SK-N-SH treated with all-trans-retinoic acid at 6 μM for 48 hours (cell line): ENCODE measurements around the gene RCN1.

Source experiments
- ATAC-seq: fragments of 200-7000 bp; cut with Tn5 transposase; 3 replicates; pipeline ENCODE4 v1.9.1; 2020; ENCODE audit warnings: mild to moderate bottlenecking, moderate library complexity
- ARNTL ChIP-seq: fragments of 450-650 bp; formaldehyde crosslinking; IDR thresholded peaks from 2 replicates; pipeline ENCODE4 v1.5.0; 2020; ENCODE audit warnings: low read depth, mild to moderate bottlenecking, moderate library complexity, borderline replicate concordance
- BACH2 ChIP-seq: fragments of 250-450 bp; sonication (Bioruptor Pico); IDR thresholded peaks from 2 replicates; pipeline ENCODE4 v1.9.0; 2021; ENCODE audit warnings: mild to moderate bottlenecking, borderline replicate concordance
- CREB5 ChIP-seq: fragments of 250-450 bp; sonication (Bioruptor Pico); IDR thresholded peaks from 2 replicates; pipeline ENCODE4 v1.5.1; 2020; ENCODE audit warnings: low read depth, mild to moderate bottlenecking, moderate library complexity
- CSDC2 ChIP-seq: fragments of 250-450 bp; sonication (Bioruptor Pico); IDR thresholded peaks from 2 replicates; pipeline ENCODE4 v1.5.0; 2020; ENCODE audit warnings: mild to moderate bottlenecking, moderate library complexity
- CSRNP3 ChIP-seq: fragments of 250-450 bp; sonication (Bioruptor Pico); IDR thresholded peaks from 2 replicates; pipeline ENCODE4 v1.5.1; 2021; ENCODE audit warnings: mild to moderate bottlenecking, moderate library complexity
- ESRRG ChIP-seq: fragments of 250-450 bp; sonication (Bioruptor Pico); IDR thresholded peaks from 2 replicates; pipeline ENCODE4 v1.6.1; 2021; ENCODE audit warnings: mild to moderate bottlenecking
- GLIS3 ChIP-seq: fragments of 250-450 bp; sonication (Bioruptor Pico); IDR thresholded peaks from 2 replicates; pipeline ENCODE4 v1.5.0; 2020; ENCODE audit warnings: mild to moderate bottlenecking, moderate library complexity
- ISL1 ChIP-seq: fragments of 250-450 bp; sonication (Bioruptor Pico); IDR thresholded peaks from 2 replicates; pipeline ENCODE4 v2.1.2; 2022; ENCODE audit warnings: mild to moderate bottlenecking, moderate library complexity
- OSR1 ChIP-seq: fragments of 250-450 bp; sonication (Bioruptor Pico); IDR thresholded peaks from 2 replicates; pipeline ENCODE4 v1.8.0; 2022; ENCODE audit warnings: moderate library complexity, mild to moderate bottlenecking, inconsistent platforms
- PATZ1 ChIP-seq: fragments of 250-450 bp; sonication (Bioruptor Pico); IDR thresholded peaks from 2 replicates; pipeline ENCODE4 v1.8.0; 2020; ENCODE audit warnings: mild to moderate bottlenecking, moderate library complexity, borderline replicate concordance
- PPARA ChIP-seq: fragments of 250-450 bp; sonication (Bioruptor Pico); IDR thresholded peaks from 2 replicates; pipeline ENCODE4 v1.5.0; 2020; ENCODE audit warnings: mild to moderate bottlenecking, borderline replicate concordance
- RARB ChIP-seq: fragments of 250-450 bp; sonication (Bioruptor Pico); IDR thresholded peaks from 2 replicates; pipeline ENCODE4 v1.8.0; 2021; ENCODE audit warnings: mild to moderate bottlenecking, moderate library complexity
- SNAI2 ChIP-seq: fragments of 250-450 bp; sonication (Bioruptor Pico); IDR thresholded peaks from 2 replicates; pipeline ENCODE4 v1.5.0; 2020; ENCODE audit warnings: mild to moderate bottlenecking, moderate library complexity
- TCF4 ChIP-seq: fragments of 250-450 bp; sonication (Bioruptor Pico); IDR thresholded peaks from 2 replicates; pipeline ENCODE4 v1.8.0; 2021; ENCODE audit warnings: mild to moderate bottlenecking, moderate library complexity, borderline replicate concordance
- TOX ChIP-seq: fragments of 250-450 bp; sonication (Bioruptor Pico); IDR thresholded peaks from 2 replicates; pipeline ENCODE4 v1.8.0; 2021; ENCODE audit warnings: mild to moderate bottlenecking, moderate library complexity, borderline replicate concordance
- ZC3H10 ChIP-seq: fragments of 250-450 bp; sonication (Bioruptor Pico); IDR thresholded peaks from 2 replicates; pipeline ENCODE4 v1.5.1; 2021; ENCODE audit warnings: mild to moderate bottlenecking, moderate library complexity
- ZFP3 ChIP-seq: fragments of 250-450 bp; sonication (Bioruptor Pico); IDR thresholded peaks from 2 replicates; pipeline ENCODE4 v1.5.0; 2020; ENCODE audit warnings: mild to moderate bottlenecking, moderate library complexity
- ZFP30 ChIP-seq: fragments of 450-650 bp; formaldehyde crosslinking; IDR thresholded peaks from 2 replicates; pipeline ENCODE4 v1.5.0; 2022; ENCODE audit warnings: mild to moderate bottlenecking, moderate library complexity
- ZNF565 ChIP-seq: fragments of 450-650 bp; formaldehyde crosslinking; conservative IDR thresholded peaks from 2 replicates; pipeline ENCODE4 v1.5.0; 2020; ENCODE audit warnings: low read depth, mild to moderate bottlenecking, moderate library complexity
- ZNF70 ChIP-seq: fragments of 450-650 bp; formaldehyde crosslinking; IDR thresholded peaks from 2 replicates; pipeline ENCODE4 v1.5.0; 2020; ENCODE audit warnings: mild to moderate bottlenecking, moderate library complexity
- TF ChIP-seq, protein P1 (sequence below): fragments of 250-450 bp; sonication (Bioruptor Pico); IDR thresholded peaks from 2 replicates; pipeline ENCODE4 v1.5.0; 2020; ENCODE audit warnings: mild to moderate bottlenecking, moderate library complexity
- TF ChIP-seq, protein P2 (sequence below): fragments of 250-450 bp; sonication (Bioruptor Pico); IDR thresholded peaks from 2 replicates; pipeline ENCODE4 v1.8.0; 2021; ENCODE audit warnings: low read depth, mild to moderate bottlenecking, moderate library complexity, borderline replicate concordance

The RCN1 gene

DNA sequence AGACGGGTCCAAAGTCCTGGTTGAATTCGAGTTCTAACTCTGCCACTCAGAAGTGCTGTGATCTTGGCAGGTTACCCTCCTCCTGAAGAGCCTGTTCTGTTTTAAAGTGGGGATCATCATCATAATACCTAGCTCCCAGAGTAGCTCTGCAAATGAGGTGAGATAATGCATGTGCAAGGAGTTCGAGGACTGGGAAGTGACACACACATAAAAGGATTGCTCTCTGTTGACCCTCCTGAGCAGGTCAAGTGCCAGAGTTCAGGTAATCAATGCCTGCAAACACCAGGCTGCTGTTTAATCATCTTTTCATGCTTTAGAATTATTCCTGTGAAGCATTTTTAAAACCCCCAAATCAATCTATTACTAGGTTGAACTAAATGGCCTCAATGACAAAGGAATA is 19.9 kb downstream of the RCN1 start (continued):
- TF ChIP-seq, protein P1, sequence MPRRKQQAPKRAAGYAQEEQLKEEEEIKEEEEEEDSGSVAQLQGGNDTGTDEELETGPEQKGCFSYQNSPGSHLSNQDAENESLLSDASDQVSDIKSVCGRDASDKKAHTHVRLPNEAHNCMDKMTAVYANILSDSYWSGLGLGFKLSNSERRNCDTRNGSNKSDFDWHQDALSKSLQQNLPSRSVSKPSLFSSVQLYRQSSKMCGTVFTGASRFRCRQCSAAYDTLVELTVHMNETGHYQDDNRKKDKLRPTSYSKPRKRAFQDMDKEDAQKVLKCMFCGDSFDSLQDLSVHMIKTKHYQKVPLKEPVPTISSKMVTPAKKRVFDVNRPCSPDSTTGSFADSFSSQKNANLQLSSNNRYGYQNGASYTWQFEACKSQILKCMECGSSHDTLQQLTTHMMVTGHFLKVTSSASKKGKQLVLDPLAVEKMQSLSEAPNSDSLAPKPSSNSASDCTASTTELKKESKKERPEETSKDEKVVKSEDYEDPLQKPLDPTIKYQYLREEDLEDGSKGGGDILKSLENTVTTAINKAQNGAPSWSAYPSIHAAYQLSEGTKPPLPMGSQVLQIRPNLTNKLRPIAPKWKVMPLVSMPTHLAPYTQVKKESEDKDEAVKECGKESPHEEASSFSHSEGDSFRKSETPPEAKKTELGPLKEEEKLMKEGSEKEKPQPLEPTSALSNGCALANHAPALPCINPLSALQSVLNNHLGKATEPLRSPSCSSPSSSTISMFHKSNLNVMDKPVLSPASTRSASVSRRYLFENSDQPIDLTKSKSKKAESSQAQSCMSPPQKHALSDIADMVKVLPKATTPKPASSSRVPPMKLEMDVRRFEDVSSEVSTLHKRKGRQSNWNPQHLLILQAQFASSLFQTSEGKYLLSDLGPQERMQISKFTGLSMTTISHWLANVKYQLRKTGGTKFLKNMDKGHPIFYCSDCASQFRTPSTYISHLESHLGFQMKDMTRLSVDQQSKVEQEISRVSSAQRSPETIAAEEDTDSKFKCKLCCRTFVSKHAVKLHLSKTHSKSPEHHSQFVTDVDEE (CRISPR knock-in tag) = no peak
- no peak for TF ChIP-seq BACH2

DNA sequence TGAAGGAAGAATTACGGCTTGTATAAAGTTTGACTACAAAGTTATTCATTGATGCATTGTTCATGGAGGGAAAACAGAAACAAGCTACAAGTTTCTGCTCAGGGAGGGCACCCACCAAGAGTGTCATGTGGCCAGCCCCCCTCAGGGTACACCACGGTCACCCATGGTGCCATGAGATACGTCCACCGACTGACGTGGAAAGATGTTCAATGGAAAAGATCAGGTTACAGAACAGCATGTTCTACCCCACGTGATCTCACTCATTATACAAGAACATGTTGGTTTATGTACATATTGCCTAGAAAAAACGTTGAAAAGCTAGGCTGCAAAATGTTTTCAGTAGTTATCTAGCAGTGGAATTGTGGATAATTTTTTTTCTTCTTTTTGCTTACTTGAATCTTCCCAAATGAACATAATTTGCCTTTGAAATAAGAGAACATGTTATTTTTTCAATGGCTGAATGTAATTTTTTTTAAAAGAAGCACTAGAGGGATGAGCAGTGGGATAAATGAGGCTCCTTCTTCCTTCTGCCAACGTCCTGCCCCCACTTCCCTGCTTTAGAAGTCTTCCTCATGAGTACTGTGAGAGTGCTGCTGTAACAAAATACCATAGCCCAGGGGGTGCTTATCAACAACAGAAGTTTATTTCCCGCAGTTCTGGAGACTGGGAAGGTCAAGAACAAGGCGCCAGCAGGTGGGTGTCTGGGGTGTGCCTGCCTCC is 22.5 kb downstream of the RCN1 start:
- TF ChIP-seq PPARA (CRISPR knock-in tag) = no peak
- TF ChIP-seq OSR1 (CRISPR knock-in tag) = no peak
- TF ChIP-seq BACH2 = no peak
- TF ChIP-seq ZFP30 = no peak
- TF ChIP-seq ESRRG (CRISPR knock-in tag) = no peak
- TF ChIP-seq SNAI2 = no peak
- TF ChIP-seq ARNTL (CRISPR knock-in tag) = no peak
- no peak for TF ChIP-seq CSDC2 (CRISPR knock-in tag)
- TF ChIP-seq TOX = no peak
- TF ChIP-seq ZNF565 = no peak
- TF ChIP-seq, protein P1 (CRISPR knock-in tag) = no peak
- no peak for TF ChIP-seq ZNF70 (CRISPR knock-in tag)
- TF ChIP-seq GLIS3 (CRISPR knock-in tag) = no peak
- no peak for TF ChIP-seq ZFP3 (CRISPR knock-in tag)
- ATAC-seq = no peak

DNA sequence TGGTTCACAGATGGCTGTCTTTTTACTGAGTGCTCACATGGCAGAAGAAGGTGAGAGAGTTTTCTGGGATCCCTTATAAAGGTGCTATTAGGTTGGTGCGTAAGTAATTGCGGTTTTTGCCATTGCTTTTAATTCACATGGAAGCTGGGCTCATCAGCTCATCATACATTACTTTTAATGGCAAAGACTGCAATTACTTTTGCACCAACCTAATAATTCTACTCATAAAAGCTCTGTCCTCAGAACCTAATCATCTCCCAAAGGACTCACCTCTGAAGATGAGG is 23.0 kb downstream of the RCN1 start:
- TF ChIP-seq ZC3H10 (CRISPR knock-in tag) (no peak), BACH2 (no peak), SNAI2 (no peak), PATZ1 (CRISPR knock-in tag) (no peak), ZFP3 (CRISPR knock-in tag) (no peak), ISL1 (CRISPR knock-in tag) (no peak), CSDC2 (CRISPR knock-in tag) (no peak), ZNF565 (no peak), ESRRG (CRISPR knock-in tag) (no peak), ZNF70 (CRISPR knock-in tag) (no peak), ARNTL (CRISPR knock-in tag) (no peak), TOX (no peak), CREB5 (no peak), RARB (CRISPR knock-in tag) (no peak), CSRNP3 (no peak), TCF4 (CRISPR knock-in tag) (no peak), PPARA (CRISPR knock-in tag) (no peak), OSR1 (CRISPR knock-in tag) (no peak)
- TF ChIP-seq, protein P2, sequence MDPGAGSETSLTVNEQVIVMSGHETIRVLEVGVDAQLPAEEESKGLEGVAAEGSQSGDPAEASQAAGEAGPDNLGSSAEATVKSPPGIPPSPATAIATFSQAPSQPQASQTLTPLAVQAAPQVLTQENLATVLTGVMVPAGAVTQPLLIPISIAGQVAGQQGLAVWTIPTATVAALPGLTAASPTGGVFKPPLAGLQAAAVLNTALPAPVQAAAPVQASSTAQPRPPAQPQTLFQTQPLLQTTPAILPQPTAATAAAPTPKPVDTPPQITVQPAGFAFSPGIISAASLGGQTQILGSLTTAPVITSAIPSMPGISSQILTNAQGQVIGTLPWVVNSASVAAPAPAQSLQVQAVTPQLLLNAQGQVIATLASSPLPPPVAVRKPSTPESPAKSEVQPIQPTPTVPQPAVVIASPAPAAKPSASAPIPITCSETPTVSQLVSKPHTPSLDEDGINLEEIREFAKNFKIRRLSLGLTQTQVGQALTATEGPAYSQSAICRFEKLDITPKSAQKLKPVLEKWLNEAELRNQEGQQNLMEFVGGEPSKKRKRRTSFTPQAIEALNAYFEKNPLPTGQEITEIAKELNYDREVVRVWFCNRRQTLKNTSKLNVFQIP (CRISPR knock-in tag) = no peak
- TF ChIP-seq, protein P1 (CRISPR knock-in tag) = no peak
- no peak for ATAC-seq
